Endometrium (tissue), 2 donors: ENCODE data around the gene GAD1.

ENCODE experiments used
- FAIRE-seq: peaks from 2 replicates; lab custom pipeline; 2012; peaks lifted over from hg19 to GRCh38; lab: Jason Lieb, UNC
- donor health status: control.
- donor health status: control.

Gene GAD1

DNA sequence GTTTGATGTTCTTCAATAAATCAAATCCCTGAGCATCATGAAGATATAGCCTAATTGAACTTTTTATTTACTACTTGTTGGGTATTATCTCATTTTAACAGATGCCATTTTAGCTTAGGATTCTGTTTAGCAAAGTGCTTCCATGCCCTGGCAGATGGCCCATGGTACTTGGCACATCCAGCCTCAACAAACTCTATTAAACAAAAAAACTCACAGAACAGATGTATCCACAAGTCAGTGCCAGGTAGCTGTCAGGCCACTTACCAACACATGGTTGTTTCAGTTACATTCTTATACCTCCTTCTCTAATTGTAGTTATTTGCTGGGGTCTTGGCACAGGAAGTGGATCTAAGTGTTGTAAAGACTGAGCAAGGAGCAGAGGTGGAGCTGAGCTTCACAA is 29.6 kb downstream of the GAD1 start:
- no peak for FAIRE-seq

DNA sequence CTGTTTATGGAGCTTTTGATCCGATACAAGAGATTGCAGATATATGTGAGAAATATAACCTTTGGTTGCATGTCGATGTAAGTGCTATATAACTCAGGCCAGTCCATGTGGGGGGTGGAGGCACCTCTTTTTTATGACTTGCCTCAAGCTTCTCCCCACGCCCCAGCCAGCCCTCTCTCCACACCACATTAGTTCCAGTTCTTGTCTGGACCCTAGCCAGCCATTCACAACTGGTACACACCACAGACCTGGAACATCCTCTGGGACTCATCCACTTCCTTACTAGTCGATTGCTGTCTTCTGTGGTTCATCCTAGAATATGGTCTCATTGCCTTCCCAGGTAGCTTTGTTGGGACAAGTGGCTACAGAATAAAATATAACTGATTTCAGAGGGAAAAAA is 31.0 kb downstream of the GAD1 start:
- no peak for FAIRE-seq

DNA sequence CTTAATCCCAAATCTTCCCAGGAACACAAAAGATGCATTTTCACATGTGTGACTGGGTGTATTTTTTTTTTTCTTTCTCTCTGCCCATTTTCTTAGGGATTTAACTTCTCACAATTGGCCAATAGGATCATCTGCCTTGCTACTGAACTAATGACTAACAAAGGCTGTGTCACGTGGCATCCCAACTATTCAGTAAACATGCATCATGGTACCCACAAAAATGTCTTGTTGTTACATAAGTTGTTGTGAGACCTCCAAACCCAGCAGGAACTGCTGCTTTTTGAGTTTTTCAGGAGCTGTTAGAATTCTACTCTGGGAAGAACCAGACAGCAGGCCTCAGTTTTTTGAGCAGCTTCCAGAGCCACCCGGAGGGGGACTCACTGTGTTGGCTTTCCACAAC is 31.9 kb downstream of the GAD1 start:
- no peak for FAIRE-seq

DNA sequence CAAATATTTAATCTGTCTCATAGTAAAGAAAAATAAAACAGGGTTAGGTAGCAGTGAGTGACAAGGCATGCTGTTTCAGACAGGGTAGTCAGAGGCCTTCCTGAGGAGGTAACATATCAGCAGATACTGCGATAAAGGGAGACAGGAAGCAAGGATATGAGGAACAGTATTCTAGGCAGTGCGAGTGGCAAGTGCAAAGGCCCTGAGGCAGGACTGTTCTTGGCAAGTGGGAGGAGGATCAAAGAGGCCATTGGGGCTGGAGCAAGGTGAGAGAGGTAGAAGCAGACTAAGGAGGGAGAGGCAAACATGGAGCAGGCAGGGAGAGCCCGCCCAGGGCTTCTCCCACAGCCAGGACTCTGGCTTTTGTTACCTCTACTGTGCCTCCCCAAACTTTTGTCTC is 33.6 kb downstream of the GAD1 start:
- FAIRE-seq, result no peak

DNA sequence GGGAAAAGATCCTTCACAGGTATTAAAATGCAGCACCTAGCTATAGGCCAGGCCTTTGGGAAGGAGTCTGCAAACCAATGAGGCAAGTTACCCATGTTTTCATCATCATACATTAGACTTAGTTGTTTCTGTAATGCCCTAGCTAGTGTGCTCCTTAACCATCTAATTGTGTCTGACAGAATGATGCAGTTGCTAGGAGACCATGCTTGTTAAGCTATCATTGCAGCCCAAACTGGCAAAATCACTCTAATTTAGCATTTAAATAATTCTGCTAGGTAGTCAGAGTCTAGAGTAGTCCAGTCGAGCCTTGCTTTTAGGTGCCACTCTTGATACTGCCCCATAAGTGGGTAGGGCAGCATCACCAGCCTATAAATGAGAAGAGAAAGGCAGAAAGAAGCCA is 34.9 kb downstream of the GAD1 start:
- no peak for FAIRE-seq

DNA sequence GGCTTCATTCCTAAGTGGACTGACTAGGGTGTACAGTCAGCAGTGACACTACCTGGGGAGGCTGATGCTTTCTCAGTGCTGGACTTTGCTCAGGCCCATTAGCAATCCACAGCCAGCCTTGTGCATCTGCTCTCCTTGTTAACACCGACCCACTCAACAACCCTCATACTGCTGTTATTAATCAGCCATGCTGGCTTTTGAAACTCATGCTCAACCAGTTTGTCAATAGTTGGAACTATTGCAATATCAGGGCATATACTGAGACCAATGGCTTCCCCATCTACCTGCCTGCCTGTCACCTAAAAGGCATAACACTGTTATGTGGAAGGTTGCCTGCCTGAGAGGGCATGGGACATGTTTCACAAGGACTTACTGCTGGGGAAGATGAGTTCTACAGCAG is 39.4 kb downstream of the GAD1 start:
- no peak for FAIRE-seq

DNA sequence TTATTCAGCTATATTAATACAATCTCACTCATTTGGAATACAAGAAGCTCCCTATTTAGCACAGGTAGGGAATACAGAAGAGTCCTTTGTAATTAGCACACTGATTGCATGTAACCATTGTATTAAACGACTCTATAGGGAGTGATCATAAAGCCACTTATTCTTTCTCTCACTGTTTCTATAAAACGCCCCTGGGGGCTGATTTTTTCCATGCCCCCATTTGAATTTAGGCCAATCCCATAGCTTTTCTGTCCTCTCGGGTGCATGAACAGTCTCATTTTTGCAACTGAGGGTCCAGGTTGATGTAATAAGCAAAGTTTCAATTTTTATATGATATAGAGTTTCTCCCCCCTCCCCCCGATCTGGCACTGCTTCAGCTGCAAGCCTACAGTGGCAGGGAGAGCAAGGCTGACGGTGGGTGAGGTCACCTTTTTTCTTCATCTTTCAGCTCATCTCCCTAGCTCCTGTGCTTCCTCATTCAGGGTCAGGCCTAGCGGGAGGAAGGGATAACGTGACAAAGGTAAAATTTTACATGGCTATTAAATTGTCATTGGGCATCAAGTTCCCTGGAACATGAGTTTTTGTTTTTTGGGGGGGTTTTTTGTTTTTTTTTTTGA is 45.7 kb downstream of the GAD1 start:
- FAIRE-seq, result no peak

DNA sequence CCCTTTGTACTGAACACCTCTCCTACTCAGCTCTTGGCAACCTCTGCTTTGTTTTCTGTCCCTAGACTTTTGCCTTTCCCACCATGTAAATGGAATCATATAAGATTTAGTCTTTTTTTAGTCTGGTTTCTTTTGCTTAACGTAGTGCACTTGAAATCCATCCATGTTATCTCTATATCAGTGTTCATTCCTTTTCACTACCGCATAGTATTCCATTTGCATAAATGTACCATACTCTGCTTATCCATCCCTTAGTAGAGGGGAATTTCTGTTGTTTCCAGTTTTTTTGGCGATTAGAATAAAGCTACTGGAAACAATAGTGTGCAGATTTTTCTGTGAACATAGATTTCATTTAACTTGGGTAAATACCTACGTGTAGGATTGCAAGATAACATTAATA is 46.4 kb downstream of the GAD1 start:
- FAIRE-seq, result no peak

DNA sequence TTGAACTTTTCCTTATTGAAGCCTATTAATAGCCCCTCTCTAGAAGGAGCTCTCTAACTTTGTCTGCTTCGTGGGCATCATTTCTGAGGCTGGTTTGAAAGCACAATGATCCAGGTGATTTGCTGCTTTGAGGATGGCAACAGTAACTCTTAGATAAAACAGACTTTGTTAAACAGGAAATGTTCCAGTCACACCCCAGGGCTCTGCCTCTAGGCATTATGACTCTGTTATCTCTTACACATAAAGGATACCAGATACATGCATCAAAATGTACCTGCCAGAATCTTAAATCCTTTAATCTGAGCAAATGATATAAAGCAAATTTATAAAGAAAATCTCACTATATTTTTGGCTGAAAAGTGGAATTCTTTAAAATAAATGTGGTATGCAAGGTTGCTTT is 52.3 kb downstream of the GAD1 start:
- FAIRE-seq, result no peak

DNA sequence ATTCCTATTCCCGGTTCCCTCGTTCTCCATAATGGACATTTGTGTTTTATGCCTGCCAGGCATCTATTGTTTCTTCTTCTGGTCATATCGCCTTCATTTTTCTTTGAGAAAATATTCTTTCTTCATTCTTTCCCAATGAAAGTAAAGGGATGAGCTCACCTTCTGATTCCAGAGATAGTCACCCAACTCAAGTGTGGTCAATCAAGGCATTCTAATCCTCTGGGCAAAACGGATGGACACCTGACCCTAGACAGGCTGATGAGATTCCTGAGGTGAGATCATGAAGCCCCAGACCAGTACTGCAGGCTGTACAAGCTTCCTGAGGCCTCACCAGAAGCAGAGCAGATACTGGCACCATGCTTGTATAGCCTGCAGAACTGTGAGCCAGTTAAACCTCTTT is 52.8 kb downstream of the GAD1 start:
- FAIRE-seq, result no peak

DNA sequence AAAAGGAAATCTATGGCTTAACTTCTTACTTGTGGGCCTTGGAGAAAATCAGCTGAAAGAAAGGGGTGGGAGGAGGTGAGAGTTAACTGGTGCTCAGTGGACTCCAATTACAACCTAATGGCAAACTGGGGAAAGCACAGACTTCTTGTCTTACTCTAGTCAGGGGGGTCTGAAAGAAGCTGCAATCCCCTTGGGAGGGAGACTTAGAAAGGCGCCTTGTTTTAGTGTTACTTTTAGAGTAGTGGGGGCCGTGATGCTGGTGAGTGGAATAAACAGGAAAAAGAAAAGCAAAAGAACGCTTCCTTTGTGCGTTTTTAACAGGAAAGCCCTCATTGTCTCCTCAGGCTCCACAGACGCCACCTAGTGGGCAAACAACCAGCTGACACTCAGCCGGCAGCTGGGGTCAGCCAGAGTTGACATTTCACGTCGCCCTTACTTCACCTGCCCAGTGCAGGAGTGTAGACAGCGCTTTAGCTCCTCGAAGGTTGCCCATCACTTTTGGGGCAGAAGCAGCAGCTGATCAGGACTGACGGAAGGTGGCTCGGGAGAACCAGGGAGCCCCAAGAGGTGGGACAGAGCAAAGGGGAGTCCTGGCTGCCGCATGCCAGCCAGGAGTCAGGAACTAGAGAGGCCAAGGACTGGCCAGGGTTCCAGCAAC is 56.5 kb downstream of the GAD1 start:
- FAIRE-seq, result no peak

DNA sequence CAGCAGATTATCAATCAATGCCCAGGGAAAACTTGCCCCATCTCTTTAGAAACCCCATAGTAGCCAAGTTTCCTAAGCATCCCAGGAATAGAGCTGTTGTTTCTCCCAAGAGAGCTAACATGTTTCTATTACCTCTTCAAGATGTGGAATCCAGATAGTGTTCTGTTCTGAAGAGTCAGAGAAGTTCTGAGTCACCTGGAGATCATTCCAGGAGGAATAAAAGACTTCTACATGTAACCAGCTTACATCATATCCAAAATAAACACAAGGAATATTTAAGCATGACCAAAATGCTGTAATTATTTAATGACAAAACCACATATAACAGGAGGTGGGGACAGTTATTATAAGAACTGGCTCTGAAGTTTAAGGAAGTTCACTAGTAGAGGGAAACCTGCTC is 61.4 kb downstream of the GAD1 start:
- no peak for FAIRE-seq

DNA sequence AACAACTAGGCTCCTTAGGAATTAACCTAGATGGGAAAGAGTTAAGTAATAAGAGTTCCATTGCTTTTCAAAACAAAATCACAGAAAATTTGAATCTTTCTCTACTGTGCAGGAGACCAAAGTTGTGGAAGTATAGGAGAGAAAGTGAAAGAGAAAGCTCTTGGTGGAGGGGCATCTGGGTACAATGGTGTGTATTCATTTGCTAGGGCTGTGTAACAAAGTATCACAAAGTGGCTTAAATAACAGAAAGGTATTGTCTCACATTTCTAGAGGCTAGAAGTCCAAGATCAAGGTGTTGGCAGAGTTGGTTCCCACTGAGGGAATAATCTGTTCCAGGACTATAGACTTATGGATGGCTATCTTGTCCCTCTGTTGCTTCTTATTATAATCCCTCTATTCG is 61.8 kb downstream of the GAD1 start:
- no peak for FAIRE-seq

DNA sequence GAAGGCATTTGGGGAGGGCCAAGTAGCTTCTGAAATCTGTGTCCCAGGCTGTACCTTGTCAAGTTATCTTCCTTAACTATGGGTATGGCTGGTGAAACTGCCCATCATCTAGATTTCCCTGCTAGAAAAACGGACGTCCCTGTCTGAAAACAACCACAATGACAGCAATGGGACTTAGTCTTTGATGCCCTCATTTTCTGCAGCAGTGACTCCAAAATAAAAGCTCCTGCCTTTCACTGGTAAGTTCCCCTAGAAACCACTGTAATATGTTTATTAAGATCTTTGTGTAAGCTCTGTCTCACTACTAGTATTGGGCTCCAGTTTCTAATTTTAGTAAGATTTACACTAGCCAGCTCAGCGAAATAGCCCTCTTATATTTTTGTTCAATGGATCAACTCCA is 65.2 kb downstream of the GAD1 start:
- FAIRE-seq, result no peak

DNA sequence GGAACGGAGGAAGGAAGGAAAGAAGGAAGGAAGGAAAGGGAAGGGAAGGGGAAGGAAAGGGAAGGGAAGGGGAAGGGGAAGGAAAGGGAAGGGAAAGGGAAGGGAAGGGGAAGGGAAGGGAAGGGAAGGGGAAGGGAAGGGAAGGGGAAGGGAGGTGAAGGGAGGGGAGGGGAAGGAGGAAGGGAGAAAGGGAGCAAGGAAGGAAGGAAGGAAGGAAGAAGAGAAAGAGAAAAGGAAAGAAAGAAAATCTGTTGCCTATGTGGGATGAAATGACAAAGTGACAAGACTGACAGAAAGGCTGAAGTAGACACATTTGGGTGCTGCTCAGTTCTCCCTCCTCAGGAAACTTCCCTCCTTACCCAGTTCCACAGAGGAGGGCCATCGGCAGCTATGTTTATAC is 66.1 kb downstream of the GAD1 start:
- FAIRE-seq, result no peak

DNA sequence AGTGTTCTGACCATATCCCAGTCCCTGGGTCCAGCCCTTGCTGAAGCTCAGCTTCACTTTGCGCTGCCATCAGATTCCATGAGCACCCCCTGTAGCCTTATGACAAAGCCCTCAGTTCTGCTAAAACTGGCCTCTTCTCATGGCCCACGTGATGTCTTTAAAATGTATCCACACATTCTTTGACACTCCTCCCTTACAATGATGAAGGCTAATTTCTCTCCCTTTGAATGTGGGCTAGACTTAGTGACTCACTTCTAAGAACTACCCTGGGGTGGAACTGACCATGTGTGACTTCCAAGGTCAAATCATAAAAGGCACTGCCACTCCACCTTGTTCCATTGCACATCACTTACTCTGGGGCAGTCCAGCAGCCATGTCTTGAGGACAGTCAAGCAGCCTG is 67.0 kb downstream of the GAD1 start:
- no peak for FAIRE-seq

DNA sequence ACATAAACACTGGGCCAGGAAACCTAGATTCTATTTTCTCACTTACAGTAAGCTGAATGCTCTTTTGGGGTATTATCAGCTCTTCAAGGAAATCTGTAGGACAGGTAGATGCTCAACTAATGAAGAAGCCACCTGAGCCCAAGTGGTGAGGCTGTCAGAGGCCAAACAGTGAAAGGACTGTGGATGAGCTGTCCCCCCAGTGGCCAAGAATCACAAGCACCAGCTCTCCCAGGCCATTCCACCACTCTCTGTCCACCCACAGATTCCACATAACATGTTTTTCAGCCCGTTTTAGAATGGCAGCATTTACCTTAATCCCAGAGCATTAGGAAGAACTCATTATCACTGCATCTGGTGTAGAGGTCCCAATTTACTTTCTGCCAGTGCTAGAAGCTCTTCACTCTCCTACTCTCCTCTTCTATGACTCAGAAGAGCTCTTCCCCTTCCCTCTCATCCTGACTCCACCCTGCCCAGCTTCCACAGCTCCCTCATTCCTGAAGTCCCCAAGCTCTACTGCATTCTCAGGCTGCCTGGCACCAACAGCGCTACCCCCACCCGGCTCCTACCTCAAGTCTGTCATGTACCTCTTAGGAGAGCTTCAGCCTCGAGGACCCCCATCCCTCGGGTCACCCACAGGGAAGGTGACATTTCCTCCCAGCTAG is 68.6 kb downstream of the GAD1 start:
- no peak for FAIRE-seq

DNA sequence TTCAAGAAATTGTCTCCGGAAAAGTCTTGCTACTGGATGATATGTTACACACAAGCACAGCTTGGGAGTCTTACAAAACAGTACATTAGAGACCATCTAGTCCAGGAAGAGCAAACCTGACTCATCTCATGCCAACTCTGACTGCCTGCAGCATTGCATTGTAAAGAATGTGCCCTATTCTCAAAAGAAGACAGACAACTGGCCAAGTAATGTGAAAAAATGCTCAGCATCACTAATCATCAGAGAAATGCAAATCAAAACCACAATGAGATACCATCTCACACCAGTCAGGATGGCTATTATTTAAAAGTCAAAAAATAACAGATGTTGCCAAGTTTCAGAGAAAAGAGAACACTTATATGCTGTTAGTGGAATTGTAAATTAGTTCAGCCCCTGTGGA is 69.7 kb downstream of the GAD1 start:
- FAIRE-seq, result no peak

DNA sequence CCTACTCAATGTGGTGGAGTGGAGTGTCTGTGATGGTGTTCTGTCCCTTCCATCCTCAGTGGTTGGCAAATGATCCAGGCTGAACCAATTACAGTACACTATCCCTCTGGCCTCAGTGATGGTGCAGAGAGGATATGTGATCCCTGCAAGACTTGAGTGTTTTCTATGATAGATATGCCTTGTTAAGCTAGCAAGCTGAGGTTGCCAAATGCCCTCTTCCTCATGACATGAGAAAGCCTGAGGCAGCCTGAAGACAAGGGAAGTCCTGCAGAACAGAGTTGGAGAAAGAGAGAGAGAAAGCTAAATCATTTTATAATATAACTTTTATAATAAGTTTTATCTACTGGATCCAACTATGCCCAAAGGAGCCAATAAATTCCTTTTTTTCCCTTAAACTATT is 70.8 kb downstream of the GAD1 start:
- FAIRE-seq, result no peak

DNA sequence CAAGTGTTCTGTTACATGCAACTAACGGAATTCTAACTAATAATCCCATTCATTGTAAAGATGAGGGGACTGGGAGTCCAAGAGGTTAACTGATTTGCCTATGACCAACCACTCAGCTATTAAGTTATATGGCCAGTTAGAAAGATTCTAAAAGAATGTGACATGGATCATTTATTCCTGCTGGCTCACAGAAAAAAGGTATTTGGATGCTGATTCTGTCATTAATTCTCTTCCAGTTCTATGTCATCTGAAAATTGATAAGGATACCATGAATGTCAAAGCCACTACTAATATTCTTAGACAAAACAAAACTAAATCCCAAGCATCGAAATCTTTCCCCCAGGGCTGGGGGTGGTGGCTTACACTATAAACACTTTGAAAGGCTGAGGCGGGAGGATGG is 71.2 kb downstream of the GAD1 start:
- no peak for FAIRE-seq

DNA sequence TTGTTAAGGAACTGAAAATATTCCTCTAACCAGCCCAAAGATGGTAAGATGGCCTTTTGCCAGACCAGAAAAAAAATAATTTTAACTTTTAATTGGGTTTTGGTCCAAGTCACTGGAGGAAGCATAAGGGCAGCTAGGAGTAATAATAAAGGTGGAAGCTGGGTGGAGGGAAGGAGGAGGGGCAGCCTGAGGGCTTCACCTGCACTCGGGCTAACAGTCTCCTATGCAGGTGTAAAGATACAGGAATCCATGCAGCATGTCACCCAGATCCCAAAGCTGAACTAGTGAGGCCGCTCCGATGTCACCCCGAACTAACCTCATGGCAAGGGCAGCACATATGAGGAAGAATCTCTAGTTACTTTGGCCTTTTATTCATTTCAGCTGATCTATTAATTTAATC is 75.2 kb downstream of the GAD1 start:
- FAIRE-seq, result no peak

DNA sequence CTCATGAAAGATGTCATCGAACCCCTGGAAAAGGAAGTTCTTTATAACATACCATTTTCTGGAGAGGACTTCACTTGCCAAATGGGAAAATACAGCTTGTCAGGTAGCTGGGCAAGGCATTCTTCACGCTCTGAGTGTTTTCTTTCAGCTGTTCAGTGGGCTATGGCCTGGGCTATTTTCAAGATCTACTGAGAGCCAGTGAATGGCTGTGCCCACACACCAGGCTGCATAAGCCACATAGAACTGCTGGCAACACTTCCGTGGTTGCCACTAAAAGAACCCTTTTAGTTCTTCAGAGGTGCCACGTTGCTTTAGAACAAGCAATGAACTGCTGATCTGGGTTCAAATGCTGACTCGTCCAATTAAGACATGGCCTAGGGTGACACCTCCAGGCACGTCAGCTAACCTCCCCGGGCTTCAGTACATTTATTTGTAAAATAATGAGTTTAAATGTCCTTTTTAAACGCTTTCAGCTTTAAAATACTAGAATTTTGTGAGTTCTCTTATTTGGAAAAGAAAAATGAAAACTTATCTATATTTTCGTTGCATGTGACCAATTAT is 75.8 kb downstream of the GAD1 start:
- FAIRE-seq, result no peak

DNA sequence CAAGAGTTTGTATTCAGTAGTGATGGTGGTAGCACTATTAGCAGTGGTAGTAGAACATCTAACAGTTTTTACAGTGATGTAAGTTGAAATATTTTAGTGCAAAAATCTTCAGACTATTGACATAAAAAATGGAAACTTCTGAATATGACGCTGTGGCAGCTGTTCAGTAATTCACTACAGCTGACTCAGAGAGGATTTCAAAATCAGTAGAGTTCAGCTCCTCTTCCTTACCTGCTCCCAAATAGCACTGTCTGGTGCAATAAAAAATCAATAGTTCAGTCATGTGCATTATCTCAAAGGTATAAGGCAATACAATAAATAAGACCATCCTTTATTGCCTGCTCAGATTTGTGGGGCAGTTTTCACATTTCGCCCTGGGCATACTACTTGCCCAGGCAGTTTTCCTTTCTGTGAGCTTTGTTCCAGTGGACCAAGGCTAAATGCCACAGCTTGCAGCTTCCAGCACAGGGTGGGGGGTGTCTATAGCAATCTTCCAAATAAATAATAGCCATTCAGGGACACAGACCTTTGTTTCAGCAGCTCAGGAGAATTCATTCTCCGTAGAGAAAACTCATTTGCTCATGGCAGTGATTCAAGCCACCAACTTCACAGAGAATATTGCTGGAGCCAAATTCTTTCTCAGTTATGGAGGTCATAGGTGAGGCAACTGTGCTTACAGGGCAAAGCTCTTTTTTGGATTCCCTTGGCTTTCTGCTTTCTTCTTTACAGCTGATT is 78.5 kb downstream of the GAD1 start:
- no peak for FAIRE-seq
